Upper lobe of right lung (tissue), 1 donor: ENCODE measurements around the gene PHLPP1. TPM values are rescaled to one million over a fixed set of nuclear protein-coding genes. Genes with fewer than 3 reads are reported as not detected.

ENCODE experiments used
- ATAC-seq: fragments of 200-7000 bp; cut with Tn5 transposase; one replicate; pipeline ENCODE4 v1.9.1; 2020; ENCODE audit warnings: mild to moderate bottlenecking, moderate library complexity
- DNase-seq: peaks from one replicate; pipeline ENCODE4 v3.0.0-alpha.2; 2020
- H3K27ac ChIP-seq: fragments of 200-600 bp; one replicate; pipeline ENCODE4 v1.8.0; 2022
- H3K27me3 ChIP-seq: fragments of 200-600 bp; one replicate; pipeline ENCODE4 v1.8.0; 2022; ENCODE audit warnings: mild to moderate bottlenecking
- H3K36me3 ChIP-seq: fragments of 200-600 bp; one replicate; pipeline ENCODE4 v1.8.0; 2022
- H3K4me1 ChIP-seq: fragments of 200-600 bp; one replicate; pipeline ENCODE4 v1.8.0; 2022
- H3K4me3 ChIP-seq: fragments of 200-600 bp; one replicate; pipeline ENCODE4 v1.8.0; 2022; ENCODE audit warnings: mild to moderate bottlenecking
- H3K9me3 ChIP-seq: fragments of 200-600 bp; one replicate; pipeline ENCODE4 v1.8.0; 2022
- intact Hi-C: fragments of 100-400 bp; cut with DNase I; formaldehyde crosslinking; loops from one replicate; pipeline ENCODE4 v1.11.0; 2022
- total RNA-seq: library from RNA; stranded (reverse); fragmentation: NEBNext Ultra II Directional; extraction: Animal tissue kit (Norgen Biotek cat#: 25700); gene quantifications from one replicate; pipeline ENCODE4 v1.2.1, GENCODE V29; 2021
- TF ChIP-seq, protein P1 (sequence below): fragments of 200-600 bp; IDR thresholded peaks from one replicate; pipeline ENCODE4 v1.8.0; 2022; ENCODE audit warnings: antibody characterized with exemption
- donor health status: DM: no; HTN: yes; CAD: no; lungs with severe emphysema.

The PHLPP1 gene
- total RNA-seq, 1 donor from 2014 or later, result 11.9 TPM

DNA sequence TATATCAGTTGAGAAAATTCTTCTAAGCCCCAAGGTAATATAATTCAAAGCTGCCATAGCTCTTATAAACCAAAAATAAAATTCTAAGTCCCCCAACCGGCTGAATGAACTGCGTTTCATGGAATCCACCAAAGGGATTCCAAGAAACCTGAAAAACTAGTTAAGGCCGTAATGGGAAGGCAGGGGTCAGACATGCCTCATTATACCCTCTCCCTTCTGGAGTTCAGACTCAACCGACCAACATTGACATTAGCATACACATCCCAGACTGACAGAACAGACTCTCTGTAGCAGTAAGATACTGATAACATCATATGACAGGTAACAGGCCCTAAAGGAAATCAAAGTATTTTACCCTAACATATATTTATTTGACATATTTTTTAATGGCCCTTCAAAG lies 31.4 kb upstream of the PHLPP1 start:
- intact Hi-C loops, result no loop called here
- TF ChIP-seq, protein P1, sequence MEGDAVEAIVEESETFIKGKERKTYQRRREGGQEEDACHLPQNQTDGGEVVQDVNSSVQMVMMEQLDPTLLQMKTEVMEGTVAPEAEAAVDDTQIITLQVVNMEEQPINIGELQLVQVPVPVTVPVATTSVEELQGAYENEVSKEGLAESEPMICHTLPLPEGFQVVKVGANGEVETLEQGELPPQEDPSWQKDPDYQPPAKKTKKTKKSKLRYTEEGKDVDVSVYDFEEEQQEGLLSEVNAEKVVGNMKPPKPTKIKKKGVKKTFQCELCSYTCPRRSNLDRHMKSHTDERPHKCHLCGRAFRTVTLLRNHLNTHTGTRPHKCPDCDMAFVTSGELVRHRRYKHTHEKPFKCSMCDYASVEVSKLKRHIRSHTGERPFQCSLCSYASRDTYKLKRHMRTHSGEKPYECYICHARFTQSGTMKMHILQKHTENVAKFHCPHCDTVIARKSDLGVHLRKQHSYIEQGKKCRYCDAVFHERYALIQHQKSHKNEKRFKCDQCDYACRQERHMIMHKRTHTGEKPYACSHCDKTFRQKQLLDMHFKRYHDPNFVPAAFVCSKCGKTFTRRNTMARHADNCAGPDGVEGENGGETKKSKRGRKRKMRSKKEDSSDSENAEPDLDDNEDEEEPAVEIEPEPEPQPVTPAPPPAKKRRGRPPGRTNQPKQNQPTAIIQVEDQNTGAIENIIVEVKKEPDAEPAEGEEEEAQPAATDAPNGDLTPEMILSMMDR, result no peak
- Histone ChIP-seq H3K4me1 (no peaks in the 10 kb centered on the region), H3K36me3 (no peaks in the 10 kb centered on the region), H3K4me3 (no peak overlapping the region), H3K27me3 (no peaks in the 10 kb centered on the region), H3K9me3 (no peaks in the 10 kb centered on the region), H3K27ac (no peak overlapping the region)
- DNase-seq (no peak), ATAC-seq (no peak)

DNA sequence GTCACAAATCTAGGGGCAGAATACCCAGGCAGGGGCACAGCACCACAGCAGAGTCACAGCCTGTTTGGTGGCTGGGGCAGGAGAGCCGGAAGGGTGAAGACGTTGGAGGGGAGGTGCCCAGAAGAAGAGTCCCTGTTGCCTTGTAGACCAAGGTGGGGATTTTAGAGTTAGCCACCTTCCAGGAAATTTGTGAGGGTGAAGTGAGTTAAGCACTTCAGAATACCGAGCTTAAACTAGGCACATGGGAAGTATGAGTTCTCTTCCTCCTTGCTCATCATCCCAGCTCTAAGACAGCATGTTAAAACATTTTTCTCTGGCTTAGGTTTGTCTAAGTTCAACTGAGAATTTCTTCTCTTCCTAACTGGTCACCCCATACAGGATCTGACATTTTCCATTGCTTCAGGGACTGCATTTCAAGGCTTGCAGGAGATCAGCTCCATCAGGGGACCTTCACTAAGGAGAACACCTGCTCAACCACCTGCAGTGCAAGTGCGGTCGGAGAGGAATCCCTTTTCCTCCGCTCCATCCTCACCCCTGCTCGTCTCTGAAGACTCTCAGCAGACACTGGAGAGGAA lies 26.5 kb upstream of the PHLPP1 start:
- no peaks in the 10 kb centered on the region for H3K4me1 ChIP-seq
- H3K36me3 ChIP-seq, result no peaks in the 10 kb centered on the region
- no peak for ATAC-seq
- H3K27me3 ChIP-seq, result no peaks in the 10 kb centered on the region
- no peak overlapping the region for H3K4me3 ChIP-seq
- H3K9me3 ChIP-seq, result no peaks in the 10 kb centered on the region
- DNase-seq, result no peak
- no peak overlapping the region for H3K27ac ChIP-seq
- intact Hi-C loops, result no loop called here
- TF ChIP-seq, protein P1, result no peak

GRCh38 chr18:62690236-62690815 lies 25.0 kb upstream of the PHLPP1 start:
- ATAC-seq (no peak), DNase-seq (no peak)
- no peak overlapping the region for H3K27ac ChIP-seq
- no peak overlapping the region for H3K4me3 ChIP-seq
- H3K4me1 ChIP-seq, result no peaks in the 10 kb centered on the region
- TF ChIP-seq, protein P1, result no peak
- H3K36me3 ChIP-seq, result no peaks in the 10 kb centered on the region
- no peaks in the 10 kb centered on the region for H3K27me3 ChIP-seq
- H3K9me3 ChIP-seq, result no peaks in the 10 kb centered on the region
- intact Hi-C loops, result no loop called here

DNA sequence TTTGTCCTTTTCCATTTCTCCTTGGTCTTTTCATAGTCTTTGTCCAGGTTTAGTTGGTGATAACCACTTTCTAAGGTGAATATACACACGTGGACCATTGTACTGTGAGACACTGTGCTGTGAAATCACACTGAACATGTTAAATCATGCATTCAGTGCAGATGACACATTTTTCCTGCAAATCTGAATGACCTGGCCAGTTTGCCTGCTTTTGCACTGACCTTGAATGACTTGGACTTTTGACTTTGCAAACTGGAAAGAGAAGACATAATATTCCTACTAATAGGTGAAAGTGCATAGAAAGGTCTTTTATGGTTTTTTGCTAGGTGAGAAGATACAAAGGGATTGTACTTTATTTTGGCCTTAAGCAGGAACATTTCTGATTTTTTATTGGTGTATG lies 21.7 kb upstream of the PHLPP1 start:
- Histone ChIP-seq H3K4me3 (no peak overlapping the region), H3K27me3 (no peaks in the 10 kb centered on the region), H3K36me3 (no peaks in the 10 kb centered on the region), H3K4me1 (no peaks in the 10 kb centered on the region), H3K27ac (no peak overlapping the region), H3K9me3 (no peaks in the 10 kb centered on the region)
- intact Hi-C loops, result no loop called here
- TF ChIP-seq, protein P1, result no peak
- DNase-seq (no peak), ATAC-seq (no peak)

GRCh38 chr18:62697636-62698035 lies 17.7 kb upstream of the PHLPP1 start:
- Histone ChIP-seq H3K27me3 (no peaks in the 10 kb centered on the region), H3K4me3 (no peak overlapping the region), H3K36me3 (no peaks in the 10 kb centered on the region), H3K27ac (no peak overlapping the region), H3K9me3 (no peaks in the 10 kb centered on the region), H3K4me1 (no peaks in the 10 kb centered on the region)
- intact Hi-C loops, result no loop called here
- no peak for ATAC-seq
- TF ChIP-seq, protein P1, result no peak
- no peak for DNase-seq
